GM10266 (cell line): Measurements from ENCODE around the gene ACYP2.
A peak's percentile ranks its signal among the peaks of the same experiment; 100 is the strongest.
"Not testable (repeated sequence)": the region's sequence is repeated elsewhere in the genome, so short reads cannot be mapped to it uniquely, and the experiment has no call there.

Experiments
- DNase-seq: peaks from one replicate; pipeline ENCODE4 v3.0.0; 2012; ENCODE audit errors: extremely low spot score
- TF ChIP-seq, protein P1 (sequence below): IDR thresholded peaks from 2 replicates; pipeline ENCODE4 v1.5.1; 2012; ENCODE audit warnings: mild to moderate bottlenecking, low read depth; ENCODE audit not compliant: control insufficient read depth, insufficient read depth; ENCODE audit errors: missing control alignments

ACYP2 gene

GRCh38 chr2:54115284-54116137, at the start of gene ACYP2:
ACYP2 (plus strand) TSS chr2:54115615.
- peak; percentile 89 for DNase-seq
- TF ChIP-seq, protein P1, sequence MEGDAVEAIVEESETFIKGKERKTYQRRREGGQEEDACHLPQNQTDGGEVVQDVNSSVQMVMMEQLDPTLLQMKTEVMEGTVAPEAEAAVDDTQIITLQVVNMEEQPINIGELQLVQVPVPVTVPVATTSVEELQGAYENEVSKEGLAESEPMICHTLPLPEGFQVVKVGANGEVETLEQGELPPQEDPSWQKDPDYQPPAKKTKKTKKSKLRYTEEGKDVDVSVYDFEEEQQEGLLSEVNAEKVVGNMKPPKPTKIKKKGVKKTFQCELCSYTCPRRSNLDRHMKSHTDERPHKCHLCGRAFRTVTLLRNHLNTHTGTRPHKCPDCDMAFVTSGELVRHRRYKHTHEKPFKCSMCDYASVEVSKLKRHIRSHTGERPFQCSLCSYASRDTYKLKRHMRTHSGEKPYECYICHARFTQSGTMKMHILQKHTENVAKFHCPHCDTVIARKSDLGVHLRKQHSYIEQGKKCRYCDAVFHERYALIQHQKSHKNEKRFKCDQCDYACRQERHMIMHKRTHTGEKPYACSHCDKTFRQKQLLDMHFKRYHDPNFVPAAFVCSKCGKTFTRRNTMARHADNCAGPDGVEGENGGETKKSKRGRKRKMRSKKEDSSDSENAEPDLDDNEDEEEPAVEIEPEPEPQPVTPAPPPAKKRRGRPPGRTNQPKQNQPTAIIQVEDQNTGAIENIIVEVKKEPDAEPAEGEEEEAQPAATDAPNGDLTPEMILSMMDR = no peak

DNA sequence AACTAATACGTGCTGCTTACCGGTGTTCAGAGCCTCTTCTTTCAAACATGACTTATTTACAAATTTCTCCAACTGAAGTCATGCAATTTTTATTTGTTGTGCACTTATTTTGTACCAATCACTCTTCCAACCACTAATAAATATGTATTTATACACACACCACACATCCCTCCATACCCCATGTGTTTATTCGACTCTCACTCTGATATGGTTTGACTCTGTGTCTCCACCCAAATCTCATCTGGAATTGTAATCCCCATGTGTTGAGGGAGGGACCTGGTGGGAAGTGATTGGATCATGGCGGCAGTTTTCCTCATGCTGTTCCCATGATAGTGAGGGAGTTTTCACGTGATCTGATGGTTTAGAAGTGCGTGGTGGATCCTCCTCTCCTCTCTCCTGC, 49.5 kb upstream of the ACYP2 start:
- DNase-seq = no peak
- TF ChIP-seq, protein P1 = no peak

- TF ChIP-seq, protein P1 = no peak
- no peak for DNase-seq
Measured at GRCh38 chr2:54067851-54068375, 47.5 kb upstream of the ACYP2 start.

GRCh38 chr2:54072483-54072882, 42.9 kb upstream of the ACYP2 start:
- DNase-seq = not testable (repeated sequence)

GRCh38 chr2:54073796-54074195, 41.6 kb upstream of the ACYP2 start:
- TF ChIP-seq, protein P1 = no peak

GRCh38 chr2:54074606-54075341, 40.6 kb upstream of the ACYP2 start:
- no peak for DNase-seq
- TF ChIP-seq, protein P1 = no peak

More at GRCh38 chr2:54073796-54074195, 41.6 kb upstream of the ACYP2 start:
- no peak for DNase-seq

DNA sequence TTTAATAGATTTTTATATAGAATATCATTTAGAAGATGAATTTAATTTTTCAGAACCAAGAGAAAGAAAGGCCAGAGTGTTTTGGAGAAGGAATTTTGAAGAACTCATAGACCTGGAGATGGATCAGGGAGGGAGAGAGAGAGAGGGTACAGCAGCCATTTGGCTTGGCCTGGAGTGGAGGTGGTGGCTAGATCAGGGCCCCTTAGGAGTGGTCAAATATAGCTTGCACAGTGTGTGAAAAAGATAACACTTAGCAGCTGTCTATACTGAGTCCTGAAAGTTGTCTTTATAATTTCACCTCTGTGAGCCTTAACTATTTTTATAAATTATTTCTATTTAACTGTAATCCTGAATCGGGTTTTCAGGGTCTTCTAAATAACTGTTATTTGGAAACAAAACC, 38.8 kb upstream of the ACYP2 start:
- no peak for DNase-seq
- TF ChIP-seq, protein P1 = no peak
